Hematopoietic multipotent progenitor cell treated with erythropoietin and hydrocortisone succinate and interleukin-3 and kit ligand, for 4 days (in vitro differentiated cells): ENCODE data around the gene TXNDC9.
"Not testable (repeated sequence)": the region's sequence is repeated elsewhere in the genome, so short reads cannot be mapped to it uniquely, and the experiment has no call there.

Experiments used
- DNase-seq: peaks from one replicate; pipeline ENCODE4 v3.0.0-alpha.2; 2015

Gene TXNDC9

DNA sequence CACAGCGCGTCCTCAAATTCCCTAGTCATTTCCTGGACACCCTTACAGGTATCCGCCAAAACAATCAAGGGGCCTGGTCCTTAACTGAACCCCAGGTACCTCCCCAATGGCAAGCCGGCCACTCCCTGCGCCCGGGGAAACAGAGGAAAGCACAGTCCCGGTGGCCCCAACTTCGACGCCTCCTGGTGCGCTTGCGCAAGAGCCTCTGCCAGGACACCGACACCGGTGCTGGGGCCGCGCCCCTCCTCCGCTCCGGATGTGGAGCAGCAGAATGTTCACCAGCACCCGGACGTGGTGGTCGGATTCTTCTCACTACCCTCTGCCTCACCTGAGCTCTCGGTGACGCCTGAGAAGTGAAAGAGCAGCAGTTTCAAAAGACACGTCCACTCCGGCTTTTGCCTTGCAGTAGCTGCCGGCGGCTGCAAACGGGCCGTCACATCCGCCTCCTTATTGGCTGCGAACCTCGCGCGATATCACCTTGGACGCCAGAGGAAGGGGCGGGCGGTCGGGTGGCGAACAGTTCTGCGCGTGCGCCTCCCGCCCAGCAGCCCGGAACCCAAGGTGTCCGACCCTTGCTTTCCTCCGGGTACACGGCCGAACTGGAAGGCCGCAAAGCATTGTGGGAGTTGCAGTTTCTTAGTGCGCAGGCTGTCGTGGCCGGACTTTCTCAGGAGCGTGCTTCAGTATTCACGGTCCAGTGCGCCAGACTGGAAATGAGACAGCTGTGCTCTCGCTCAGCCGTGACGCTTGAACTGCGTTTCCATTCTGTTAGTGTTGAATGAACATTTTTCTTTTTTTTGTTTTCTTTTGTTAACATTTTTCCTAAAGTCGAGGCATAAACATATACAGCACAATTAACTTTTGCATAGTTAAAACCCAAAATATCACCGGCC, at the start of gene TXNDC9:
TXNDC9 (minus strand) TSS at position 423 of the 893 bp plus-strand sequence. CDS start 3,123 bp downstream, outside the sequence.
- DNase-seq: peak; percentile 100

DNA sequence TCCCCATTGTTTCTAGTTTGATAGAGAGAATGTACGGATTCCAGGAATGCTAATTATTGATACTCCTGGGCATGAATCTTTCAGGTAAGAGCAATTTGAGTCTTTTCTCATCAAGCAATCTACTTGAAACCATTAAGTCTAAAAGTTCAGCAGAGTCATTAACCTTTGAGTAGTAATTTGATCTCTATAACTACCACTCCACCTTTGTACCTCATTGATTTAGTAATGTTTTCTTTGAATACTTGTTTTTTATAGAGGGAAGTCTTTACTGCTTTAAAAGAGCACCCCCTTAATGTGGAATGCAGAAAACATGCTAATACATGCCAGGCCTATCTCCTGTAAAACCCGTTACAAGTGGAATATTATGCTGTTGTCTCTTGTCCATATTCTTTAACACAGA, 46.0 kb upstream of the TXNDC9 start:
- DNase-seq: no peak

GRCh38 chr2:99380376-99381010, 44.4 kb upstream of the TXNDC9 start:
- no peak for DNase-seq

DNA sequence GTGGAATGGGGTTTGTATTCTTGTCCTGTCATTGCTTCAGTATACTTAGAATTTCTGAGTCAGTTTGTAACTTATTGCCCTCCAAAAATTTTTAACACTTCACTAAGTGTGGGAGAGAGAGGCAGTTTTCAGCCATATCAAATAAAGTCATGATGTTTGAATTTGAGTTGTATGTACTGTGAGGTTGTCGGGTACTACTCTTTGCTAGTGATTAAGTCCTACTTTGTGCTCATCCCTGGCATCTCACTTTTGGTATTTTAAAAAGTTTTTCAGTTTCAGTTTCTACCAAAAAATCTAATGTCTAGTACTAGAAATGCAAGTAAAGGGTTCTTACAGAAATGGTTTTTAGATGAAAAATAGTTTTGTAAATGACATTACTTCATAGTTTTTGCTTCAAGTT, 41.7 kb upstream of the TXNDC9 start:
- DNase-seq: no peak

DNA sequence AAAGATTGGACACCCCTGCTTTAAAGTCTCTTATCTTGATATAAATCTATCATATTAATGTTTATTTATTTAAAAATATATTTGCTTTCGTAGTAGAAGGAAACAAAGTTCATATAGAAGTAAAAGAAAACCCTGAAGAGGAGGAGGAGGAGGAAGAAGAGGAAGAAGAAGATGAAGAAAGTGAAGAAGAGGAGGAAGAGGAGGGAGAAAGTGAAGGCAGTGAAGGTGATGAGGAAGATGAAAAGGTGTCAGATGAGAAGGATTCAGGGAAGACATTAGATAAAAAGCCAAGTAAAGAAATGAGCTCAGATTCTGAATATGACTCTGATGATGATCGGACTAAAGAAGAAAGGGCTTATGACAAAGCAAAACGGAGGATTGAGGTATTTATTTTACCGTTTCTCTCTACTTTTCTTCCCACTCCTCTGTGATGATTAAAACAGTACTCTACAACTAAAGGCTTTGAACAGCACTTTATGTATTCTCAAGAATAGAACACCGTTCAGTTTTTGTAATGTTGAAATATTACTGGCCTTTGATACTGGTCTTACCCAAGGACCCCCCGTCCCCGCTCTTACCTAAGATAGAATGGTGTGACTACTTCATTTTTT, 40.2 kb upstream of the TXNDC9 start:
- no peak for DNase-seq

DNA sequence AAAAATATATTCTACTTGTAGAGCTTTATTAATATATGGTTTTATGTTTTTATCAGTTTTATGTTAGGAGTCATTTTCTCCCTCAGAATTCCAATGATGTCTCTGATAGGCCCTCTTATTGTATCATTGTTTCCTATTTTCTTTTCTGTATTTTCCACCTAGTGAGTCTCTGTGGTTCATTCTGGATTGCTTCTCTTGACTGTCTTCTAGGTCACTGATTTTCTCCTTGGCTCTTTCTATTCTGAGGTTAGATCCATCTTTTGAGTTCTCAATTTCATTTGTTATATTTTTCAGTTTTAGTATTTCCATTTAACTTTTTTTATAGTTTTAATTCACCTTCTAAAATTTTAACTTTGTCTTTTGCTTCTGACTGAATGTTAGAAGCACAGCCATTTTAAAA, 38.6 kb upstream of the TXNDC9 start:
- no peak for DNase-seq

- DNase-seq: no peak
Observed at GRCh38 chr2:99373144-99373543, 37.0 kb upstream of the TXNDC9 start.

DNA sequence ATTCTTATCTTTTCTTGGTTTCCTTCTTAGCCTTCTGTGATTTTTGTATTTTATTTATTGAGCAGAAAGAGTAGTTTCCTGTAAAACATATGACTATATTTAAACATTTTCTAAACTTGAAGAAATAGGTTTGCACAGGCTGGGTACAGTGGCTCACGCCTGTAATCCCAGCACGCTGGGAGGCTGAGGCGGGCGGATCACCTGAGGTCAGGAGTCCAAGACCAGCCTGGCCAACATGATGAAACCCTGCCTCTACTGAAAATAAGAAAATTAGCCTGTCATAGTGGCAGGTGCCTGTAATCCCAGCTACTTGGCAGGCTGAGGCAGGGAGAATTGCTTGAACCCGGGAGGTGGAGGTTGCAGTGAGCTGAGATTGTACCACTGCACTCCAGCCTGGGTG, 32.7 kb upstream of the TXNDC9 start:
- not testable (repeated sequence) for DNase-seq

- DNase-seq: no peak
Observed at GRCh38 chr2:99365661-99366060, 29.5 kb upstream of the TXNDC9 start.

DNA sequence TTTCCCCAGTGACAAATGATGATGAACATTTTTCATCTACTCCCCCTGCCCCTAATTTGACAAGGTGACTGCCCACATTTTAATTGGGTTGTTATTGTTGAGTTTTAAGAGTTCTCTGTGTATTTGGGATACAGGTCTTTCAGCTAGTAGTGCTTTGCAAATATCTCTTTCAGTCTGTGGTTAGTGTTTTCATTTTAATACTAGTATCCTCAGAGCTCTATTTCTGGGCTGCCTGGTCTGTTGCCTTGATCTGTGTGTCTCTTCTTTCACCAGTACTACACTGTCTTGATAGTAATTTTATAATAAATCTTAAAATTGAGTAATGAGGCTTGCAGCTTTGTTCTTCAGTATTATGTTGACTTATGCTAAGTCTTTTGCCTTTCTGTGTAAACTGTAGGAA, 20.7 kb upstream of the TXNDC9 start:
- DNase-seq: no peak

DNA sequence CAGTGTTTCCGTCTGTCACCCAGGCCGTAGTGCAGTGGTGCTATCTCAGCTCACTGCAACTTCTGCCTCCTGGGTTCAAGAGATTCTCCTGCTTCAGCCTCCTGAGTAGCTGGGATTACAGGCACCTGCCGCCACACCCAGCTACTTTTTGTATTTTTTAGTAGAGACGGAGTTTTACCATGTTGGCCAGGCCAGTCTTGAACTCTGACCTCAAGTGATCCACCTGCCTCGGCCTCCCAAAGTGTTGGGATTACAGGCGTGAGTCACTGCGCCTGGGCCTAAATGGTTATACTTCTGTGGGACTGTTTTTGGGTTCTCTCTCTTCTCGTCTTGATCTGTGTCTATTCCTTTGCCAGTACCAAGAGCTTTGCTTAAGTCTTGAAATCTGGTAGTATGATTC, 18.7 kb upstream of the TXNDC9 start:
- DNase-seq: not testable (repeated sequence)

DNA sequence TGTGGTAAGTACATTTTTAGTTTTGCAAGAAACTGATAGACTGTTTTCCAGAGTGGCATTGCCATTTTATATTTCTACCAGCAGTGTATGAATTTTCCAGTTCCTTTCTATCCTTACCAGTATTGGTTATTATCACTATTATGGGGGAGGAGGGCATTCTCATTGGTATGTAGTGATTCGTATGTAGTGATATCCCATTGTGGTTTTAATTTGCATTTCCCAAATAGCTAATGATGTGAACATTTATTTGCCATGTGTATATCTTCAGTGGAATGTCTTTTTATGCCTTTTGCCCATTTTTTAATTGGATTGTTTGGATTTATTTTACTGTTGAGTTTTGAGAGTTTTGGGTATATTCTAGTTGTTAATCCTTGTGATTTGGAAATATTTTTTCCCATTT, 17.9 kb upstream of the TXNDC9 start:
- no peak for DNase-seq

DNA sequence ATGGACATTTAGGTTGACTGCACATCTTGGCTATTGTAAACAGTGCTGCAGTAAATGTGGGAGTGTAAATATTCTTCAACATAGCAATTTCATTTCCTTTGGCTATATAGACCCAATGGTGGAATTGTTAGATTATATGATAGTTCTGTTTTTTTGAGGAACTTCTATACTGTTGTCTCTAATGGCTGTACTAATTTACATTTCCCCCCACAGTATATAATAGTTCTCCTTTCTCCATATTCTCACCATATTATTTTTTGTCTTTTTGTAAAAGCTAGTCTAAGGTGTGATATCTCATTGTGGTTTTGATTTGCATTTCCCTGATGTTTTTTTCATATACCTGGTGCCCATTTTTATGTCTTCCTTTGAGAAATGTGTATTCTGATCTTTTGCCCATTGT, 14.1 kb upstream of the TXNDC9 start:
- DNase-seq: peak; percentile 13

GRCh38 chr2:99348173-99348572, 12.0 kb upstream of the TXNDC9 start:
- DNase-seq: no peak

- no peak for DNase-seq
Observed at GRCh38 chr2:99346218-99346617, 10.1 kb upstream of the TXNDC9 start.

GRCh38 chr2:99345446-99345845, 9.3 kb upstream of the TXNDC9 start:
- not testable (repeated sequence) for DNase-seq

GRCh38 chr2:99342536-99342935, 6.4 kb upstream of the TXNDC9 start:
- DNase-seq: no peak

DNA sequence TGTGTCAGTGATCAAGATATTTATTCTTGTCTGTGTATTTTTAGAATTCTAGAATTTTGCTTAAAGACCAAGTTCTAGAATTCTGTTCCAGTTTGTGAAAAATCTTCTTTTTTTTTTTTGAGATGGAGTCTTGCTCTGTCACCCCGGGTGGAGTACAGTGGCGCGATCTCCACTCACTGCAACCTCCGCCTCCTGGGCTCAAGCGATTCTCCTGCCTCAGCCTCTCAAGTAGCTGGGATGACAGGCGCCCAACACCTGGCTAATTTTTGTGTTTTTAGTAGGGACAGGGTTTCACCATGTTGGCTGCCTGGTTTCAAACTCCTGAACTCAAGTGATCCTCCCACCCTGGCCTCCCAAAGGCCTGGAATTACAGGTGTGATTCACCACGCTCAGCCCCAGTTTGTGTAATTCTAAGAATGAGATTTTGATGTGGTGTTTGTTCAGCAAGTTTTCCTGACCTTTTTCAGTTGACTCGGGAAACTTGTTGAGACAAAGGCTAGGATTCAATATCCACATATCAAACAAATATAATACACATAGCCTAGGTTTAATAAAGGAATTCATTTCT, 4.6 kb upstream of the TXNDC9 start:
- no peak for DNase-seq

DNA sequence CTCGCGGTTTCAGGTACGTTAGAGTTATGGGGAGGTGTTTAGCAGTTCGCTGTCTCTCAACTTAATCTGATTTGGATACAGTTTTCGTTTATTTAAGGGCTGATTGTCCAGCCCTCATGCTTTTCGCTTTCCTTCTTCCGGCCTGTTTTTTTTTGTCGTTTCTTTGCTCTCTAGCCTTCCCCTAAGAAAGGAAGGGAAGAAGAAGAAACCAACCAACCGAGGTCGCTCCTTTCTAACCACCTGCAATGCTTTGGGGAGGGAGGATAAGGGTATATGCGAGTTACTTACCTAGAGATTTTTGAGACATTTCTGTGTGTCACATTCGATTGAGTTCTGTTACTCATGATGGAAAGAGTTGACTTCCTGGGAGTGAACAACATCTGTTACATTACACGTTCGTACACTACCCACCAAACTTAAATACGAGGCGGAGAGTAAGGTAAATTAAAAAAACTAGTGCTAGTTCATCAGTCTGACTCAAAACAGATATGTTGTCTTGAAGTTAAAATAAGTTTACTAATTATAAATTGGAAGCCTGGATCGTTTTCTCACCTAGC, 2.0 kb upstream of the TXNDC9 start:
- DNase-seq: peak; percentile 48

- DNase-seq: peak; percentile 99
Observed at GRCh38 chr2:99337113-99338028, 1.2 kb upstream of the TXNDC9 start, which contains the start of gene EIF5B. Gene EIF5B, plus strand, starts transcription at chr2:99337389. Its CDS starts 166 bp downstream, at chr2:99337555.

DNA sequence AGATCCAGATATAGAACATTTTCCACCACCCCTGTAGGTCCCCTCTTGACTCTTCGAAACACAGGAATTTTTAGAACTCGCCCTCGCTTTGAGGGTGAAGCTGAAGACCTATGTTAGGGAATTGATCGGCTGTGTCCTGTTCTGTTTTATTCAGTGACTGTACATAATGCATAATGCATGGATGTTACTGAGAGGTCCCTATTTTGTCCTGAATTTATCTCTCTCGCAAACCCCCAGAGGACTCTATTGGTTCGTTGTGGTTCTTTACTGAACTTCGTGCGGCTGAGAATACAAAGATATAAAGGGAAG, 625 bp upstream of the TXNDC9 start:
- DNase-seq: no peak

- DNase-seq: no peak
Observed at GRCh38 chr2:99325384-99325783, 10.7 kb downstream of the TXNDC9 start.
